ENCODE measurements around the gene PSIP1.

DNA sequence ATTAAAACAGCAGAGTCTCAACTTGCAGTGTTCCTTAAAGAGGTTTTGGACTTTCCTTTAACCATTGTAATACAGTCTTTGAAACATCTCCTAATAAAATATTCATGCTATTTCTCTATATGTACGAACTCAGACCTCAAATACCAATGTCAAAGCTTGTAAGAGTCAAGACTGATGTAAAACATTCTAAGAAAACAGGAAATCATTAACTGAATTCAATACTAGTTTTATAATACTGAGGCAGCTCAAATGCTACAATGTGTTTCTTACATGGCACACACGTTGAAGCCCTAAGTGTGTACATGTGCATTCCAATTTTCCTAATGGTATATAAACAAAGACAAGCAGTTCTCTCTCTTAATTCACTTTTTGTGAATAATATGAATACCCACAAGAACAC, 11.6 kb downstream of the PSIP1 start:
- TF ChIP-seq, protein P1, sequence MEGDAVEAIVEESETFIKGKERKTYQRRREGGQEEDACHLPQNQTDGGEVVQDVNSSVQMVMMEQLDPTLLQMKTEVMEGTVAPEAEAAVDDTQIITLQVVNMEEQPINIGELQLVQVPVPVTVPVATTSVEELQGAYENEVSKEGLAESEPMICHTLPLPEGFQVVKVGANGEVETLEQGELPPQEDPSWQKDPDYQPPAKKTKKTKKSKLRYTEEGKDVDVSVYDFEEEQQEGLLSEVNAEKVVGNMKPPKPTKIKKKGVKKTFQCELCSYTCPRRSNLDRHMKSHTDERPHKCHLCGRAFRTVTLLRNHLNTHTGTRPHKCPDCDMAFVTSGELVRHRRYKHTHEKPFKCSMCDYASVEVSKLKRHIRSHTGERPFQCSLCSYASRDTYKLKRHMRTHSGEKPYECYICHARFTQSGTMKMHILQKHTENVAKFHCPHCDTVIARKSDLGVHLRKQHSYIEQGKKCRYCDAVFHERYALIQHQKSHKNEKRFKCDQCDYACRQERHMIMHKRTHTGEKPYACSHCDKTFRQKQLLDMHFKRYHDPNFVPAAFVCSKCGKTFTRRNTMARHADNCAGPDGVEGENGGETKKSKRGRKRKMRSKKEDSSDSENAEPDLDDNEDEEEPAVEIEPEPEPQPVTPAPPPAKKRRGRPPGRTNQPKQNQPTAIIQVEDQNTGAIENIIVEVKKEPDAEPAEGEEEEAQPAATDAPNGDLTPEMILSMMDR (conservative IDR thresholded peaks at IDR 0.05; ENCODE audit: low read depth, low read length), result no peak
- TF ChIP-seq EZH2 (IDR thresholded peaks at IDR 0.05; ENCODE audit: low read length, unreplicated experiment), result no peak

Measured in PC-3 (cell line).